NCI-H526 treated with DMSO at 0.1 percent for 48 hours (cell line): ENCODE data around the gene HOXA6.
A peak's percentile ranks its signal among the peaks of the same experiment; 100 is the strongest.

Experiments used
- DNase-seq: peaks from one replicate; lab custom pipeline; 2025; lab: John Stamatoyannopoulos, UW

The HOXA6 gene

DNA sequence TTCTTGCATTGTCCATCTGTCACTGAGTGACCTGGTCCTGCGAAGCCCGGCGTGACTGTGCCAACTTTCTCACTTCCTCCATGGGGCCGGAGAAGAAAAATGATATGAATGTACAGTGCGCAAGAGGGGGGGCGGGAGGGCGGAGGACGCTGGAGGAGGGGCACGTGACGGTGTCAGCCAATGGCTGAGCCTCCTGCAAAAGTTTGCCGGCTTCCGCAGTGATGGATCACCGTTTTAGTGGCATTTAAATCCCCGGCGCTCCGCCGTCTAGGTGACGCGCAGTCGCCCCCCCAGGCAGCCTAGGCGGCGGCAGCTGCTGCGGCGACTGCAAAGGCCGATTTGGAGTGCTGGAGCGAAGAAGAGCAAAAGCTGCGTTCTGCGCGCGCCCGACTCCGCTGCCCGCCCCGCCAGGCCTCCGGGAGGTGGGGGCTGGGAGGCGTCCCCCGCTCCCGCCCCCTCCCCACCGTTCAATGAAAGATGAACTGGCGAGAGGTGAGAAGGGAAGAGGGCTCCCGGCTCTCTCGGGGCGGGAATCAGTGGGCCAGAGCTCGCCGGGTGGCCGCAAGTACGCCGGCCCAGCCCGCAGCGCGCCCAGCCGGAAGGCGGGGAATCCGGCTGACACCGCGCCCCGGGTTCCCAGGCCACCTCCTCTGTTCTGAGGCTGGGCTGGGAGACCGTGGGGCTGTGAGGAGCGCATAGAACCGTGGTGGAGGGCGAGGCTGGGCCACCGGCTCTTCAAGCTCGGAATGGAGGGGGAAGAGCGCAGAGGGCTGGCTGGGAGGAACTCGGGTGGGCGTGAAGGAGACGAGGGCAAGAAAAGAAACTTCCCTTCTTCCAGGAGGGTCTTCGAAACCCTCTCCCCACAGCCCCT lies 51.4 kb downstream of the HOXA6 start, which contains the start of gene HOXA1:
Gene HOXA1 (minus strand): TSS at position 104 of the 871 bp plus-strand sequence. CDS start 88 bp downstream, at position 16.
- DNase-seq: peak; percentile 94
